GM18951 (cell line): ENCODE measurements around the gene SLC2A9.
"Not testable (repeated sequence)": the region's sequence is repeated elsewhere in the genome, so short reads cannot be mapped to it uniquely, and the experiment has no call there.

Experiments
- POLR2A ChIP-seq: IDR thresholded peaks from 4 replicates; pipeline ENCODE4 v1.6.1; 2011; ENCODE audit warnings: mild to moderate bottlenecking; ENCODE audit not compliant: insufficient read length, insufficient read depth; ENCODE audit errors: extremely low read depth
- in situ Hi-C: fragments of 300-500 bp; cut with MboI; formaldehyde crosslinking; loops from one replicate; pipeline ENCODE4 v1.12.0; 2022; ENCODE audit warnings: low sequenced_read_pairs, mixed read lengths, inconsistent platforms; ENCODE audit not compliant: unreplicated experiment

Gene SLC2A9

DNA sequence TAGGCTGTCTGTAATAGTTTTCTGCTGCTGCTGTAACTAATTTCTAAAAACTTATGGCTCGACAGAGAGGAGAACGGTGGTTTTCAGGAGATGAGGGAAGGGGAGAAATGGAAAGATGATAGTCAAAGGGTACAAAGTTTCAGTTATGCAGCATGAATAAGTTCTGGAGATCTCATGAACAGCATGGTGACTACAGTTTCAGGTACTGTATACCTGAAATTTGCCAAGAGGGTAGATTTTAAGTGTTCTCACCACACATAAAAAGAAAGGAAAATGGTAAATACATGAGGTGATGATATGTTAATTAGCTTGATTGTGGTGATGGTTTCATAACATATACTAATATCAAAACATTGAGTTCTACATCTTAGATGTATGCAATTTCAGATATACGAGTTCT is 205.0 kb downstream of the SLC2A9 start:
- no peak for TF ChIP-seq POLR2A
- in situ Hi-C loops, result no loop called here

- in situ Hi-C loops, result no loop called here
- no peak for TF ChIP-seq POLR2A
Measured at GRCh38 chr4:9812501-9813340, 208.6 kb downstream of the SLC2A9 start.

GRCh38 chr4:9811806-9812205 is 209.5 kb downstream of the SLC2A9 start:
- no peak for TF ChIP-seq POLR2A

DNA sequence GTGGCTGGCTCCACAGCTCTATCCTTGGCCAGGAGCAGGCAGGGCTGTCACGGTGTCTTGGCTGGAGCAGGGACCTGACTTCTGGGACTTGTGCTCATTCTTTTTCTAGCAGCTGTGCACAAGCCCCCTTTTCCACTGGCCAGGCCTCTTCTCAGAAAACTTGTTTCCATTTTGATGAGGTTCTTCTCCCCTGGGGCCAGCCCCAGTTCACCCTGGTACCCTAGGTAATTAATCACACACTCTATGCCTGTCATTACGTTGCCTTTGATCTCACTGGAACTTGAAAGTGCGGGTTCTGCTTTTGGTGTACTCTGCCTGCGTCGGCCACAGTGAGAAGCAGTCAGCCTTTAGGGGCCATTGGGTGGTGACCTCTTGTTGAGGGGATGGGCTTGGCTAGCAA is 213.2 kb downstream of the SLC2A9 start:
- TF ChIP-seq POLR2A, result no peak
- in situ Hi-C loops, result no loop called here

More at GRCh38 chr4:9811806-9812205, 209.5 kb downstream of the SLC2A9 start:
- in situ Hi-C loops, result no loop called here

DNA sequence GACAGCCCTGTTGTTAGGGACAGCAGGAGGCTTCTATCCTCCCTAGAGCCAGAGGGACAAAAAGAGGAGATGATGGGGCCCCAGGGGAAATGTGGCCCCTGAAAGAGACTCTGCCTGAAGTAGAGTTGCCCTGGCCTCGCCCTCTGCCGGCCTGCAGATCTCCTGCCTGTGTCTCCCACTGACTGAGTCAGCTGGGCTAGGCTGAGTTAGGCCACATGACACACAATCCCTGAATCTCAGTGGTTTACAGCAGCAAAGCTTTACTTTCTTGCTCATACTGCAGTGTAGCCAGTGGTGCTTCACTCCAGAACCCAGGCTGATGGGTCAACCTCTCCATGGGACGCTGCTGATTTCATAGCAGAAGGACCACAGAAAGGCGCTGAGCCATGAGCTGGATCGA is 216.4 kb downstream of the SLC2A9 start:
- no peak for TF ChIP-seq POLR2A
- in situ Hi-C loops, result no loop called here

GRCh38 chr4:9800848-9801247 is 220.4 kb downstream of the SLC2A9 start:
- TF ChIP-seq POLR2A, result no peak
- in situ Hi-C loops, result no loop called here

GRCh38 chr4:9796641-9797040 is 224.7 kb downstream of the SLC2A9 start:
- in situ Hi-C loops, result not testable (repeated sequence)

DNA sequence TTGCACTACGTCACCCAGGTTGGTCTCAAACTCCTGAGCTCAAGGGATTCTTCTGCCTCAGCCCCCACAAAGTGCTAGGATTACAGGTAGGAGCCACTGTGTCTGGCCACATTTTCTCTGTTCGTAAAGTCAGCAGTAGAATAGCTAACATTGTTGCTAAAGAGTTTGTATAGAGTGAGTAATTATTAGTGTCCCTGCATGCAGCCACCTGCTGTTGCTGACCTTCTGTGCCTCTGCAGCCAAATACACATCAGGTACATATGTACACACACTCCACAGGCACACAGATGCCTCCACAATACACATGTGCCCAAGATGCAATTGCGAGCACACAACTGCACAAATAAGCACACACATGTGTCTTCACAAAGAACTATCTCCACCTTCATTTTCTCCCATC is 228.9 kb downstream of the SLC2A9 start:
- in situ Hi-C loops, result no loop called here

DNA sequence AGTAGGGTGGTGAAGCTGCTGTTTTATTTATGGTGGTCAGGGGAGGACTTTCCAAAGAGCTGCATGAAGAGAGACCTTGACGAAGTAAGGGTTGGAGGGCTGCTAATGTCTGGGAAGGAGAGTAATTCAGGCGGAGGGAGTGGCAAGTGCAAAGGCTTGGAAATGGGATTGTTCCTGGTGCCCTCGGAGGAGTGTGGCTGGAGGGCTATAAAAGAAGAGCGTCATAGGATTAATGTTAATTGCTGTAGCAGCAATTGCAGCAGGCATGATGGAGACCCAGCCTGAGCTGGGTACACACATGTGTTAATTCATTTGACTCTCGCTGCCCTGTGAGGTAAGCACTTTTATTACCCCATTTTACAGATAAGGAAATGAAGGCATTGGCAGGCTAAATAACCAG is 235.4 kb downstream of the SLC2A9 start:
- in situ Hi-C loops, result not testable (repeated sequence)

More for the DNA sequence above, 228.9 kb downstream of the SLC2A9 start:
- TF ChIP-seq POLR2A, result no peak

DNA sequence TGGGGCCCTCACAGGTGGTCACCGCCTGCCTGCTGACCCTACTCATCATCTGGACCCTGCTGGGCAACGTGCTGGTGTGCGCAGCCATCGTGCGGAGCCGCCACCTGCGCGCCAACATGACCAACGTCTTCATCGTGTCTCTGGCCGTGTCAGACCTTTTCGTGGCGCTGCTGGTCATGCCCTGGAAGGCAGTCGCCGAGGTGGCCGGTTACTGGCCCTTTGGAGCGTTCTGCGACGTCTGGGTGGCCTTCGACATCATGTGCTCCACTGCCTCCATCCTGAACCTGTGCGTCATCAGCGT is 239.2 kb downstream of the SLC2A9 start:
- TF ChIP-seq POLR2A, result no peak
- in situ Hi-C loops, result no loop called here

- in situ Hi-C loops, result no loop called here
- TF ChIP-seq POLR2A, result no peak
Measured at GRCh38 chr4:9781343-9782135, 239.8 kb downstream of the SLC2A9 start, which contains the start of gene DRD5. TSS of gene DRD5 (plus strand) at chr4:9781634. CDS start at chr4:9782030, 396 bp downstream.
